RPMI7951 (cell line): ENCODE measurements around the gene GSTA4. TPM values are rescaled to one million over a fixed set of nuclear protein-coding genes. Genes with fewer than 3 reads are reported as not detected.
"Not testable (repeated sequence)": the region's sequence is repeated elsewhere in the genome, so short reads cannot be mapped to it uniquely, and the experiment has no call there.

Experiments used
- DNase-seq: peaks from one replicate; pipeline ENCODE4 v3.0.0-alpha.2; 2012; ENCODE audit warnings: low read depth
- total RNA-seq: library from RNA; depleted of rRNA; stranded (reverse); fragments of >200 nt; shearing (Covaris generic); gene quantifications from 2 replicates; pipeline ENCODE4 v1.2.3, GENCODE V29; 2014

Gene GSTA4
- total RNA-seq, 1 experiment from 2014 or later, result 18.7 TPM

DNA sequence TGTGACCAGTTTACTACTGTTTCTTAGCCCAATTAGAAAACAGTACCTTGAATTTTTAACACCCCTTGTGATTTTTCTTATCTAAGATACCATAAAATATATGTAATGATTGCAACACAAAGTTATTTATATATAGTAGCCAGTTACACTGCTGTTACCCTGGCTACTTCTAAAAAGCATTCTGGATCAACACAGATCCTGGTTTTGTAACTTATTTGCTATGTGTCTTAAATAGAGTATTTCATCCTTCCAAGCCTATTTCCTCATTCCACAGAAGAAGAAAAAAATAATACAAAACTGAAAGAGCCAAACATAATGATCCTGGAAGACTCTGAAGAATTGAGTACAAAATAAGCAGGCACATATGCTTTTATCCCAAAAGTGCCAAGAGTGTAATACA lies 19.0 kb upstream of the GSTA4 start:
- no peak for DNase-seq

DNA sequence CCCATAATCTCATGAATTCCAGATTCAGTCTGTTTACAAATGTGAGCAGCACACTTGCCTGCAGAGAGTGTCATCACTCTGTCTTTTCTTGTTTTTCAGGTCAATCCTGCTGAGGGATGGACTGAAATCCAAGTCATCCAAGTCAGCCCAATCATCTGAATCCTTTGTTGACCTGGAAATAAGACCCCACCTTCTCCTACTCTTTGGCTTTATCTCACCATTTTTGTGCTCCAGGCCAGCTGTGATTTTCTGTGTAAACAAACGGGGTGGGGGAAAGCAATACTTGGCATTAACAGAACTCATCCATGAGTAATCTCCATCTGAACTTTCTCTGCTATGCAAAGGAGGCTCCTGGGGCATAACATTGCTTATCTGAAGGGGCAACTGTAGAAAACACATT lies 16.9 kb upstream of the GSTA4 start:
- DNase-seq, result no peak

DNA sequence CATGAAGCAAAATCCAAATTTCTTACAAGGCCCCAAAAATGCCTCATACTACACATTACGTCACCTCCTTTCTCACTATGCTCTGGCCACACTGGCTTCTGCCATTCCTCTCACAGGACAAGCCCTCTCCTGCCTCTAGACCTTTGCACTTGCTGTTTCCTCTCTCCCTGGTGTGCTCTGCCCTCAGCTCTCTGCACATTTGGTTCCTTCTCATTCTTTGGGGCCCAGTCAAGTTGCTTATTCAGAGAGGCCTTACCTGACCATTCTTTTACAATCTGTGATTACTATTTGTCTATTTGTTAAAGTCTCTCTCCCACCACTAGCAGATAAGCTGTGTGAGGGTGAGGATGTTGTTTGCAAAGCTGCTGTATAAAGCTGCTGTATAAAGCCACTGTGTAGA lies 15.4 kb upstream of the GSTA4 start:
- no peak for DNase-seq

GRCh38 chr6:53009511-53009910 lies 14.4 kb upstream of the GSTA4 start:
- DNase-seq, result no peak

GRCh38 chr6:53009056-53009455 lies 14.0 kb upstream of the GSTA4 start:
- DNase-seq, result no peak

GRCh38 chr6:53008192-53008687 lies 13.2 kb upstream of the GSTA4 start:
- not testable (repeated sequence) for DNase-seq

DNA sequence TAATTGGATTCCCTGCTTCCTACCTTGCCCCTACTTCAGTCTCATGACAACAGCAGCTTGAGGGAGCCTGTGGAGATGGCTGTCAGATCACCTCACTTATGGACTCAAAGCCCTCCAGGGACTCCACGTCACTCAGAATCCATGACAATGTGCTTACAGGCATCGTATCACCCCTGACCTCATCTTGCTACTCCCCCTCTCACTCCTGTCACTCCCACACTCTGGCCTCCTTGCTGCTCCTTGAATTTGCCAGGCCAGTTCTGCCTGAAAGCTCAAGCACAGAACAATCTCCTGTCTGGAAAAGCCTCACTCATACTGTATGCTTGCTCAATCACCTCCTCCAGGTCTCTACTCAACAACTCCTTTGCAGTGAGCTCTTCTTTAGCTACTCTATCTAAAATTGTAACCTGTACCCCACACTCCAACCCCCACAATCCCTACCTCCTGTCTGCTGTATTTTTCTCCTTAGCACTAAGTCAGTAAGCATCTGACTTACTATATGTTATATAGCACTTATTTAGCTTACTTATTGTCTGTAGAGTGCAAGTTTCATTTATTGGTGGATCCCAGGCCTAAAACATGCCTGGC lies 10.7 kb upstream of the GSTA4 start:
- DNase-seq, result no peak

- DNase-seq, result no peak
Measured at GRCh38 chr6:52999456-52999855, 4.4 kb upstream of the GSTA4 start.

DNA sequence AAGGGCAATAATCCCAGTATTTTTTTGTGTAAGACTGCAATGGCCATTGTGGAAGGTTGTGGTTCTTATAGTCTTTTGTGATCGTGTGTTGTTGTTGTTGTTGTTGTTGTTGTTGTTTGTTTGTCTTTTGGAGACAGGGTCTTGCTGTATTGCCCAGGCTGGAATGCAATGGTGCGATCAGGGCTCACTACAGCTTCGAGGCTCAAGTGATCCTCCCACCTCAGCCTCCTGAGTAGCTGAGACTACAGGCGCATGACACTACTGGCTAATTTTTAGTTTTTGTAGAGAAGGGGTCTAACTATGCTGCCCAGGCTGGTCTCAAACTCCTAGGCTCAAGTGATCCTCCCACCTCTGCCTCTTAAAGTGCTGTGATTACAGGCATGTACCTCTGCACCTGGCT lies 3.5 kb upstream of the GSTA4 start:
- DNase-seq, result no peak

DNA sequence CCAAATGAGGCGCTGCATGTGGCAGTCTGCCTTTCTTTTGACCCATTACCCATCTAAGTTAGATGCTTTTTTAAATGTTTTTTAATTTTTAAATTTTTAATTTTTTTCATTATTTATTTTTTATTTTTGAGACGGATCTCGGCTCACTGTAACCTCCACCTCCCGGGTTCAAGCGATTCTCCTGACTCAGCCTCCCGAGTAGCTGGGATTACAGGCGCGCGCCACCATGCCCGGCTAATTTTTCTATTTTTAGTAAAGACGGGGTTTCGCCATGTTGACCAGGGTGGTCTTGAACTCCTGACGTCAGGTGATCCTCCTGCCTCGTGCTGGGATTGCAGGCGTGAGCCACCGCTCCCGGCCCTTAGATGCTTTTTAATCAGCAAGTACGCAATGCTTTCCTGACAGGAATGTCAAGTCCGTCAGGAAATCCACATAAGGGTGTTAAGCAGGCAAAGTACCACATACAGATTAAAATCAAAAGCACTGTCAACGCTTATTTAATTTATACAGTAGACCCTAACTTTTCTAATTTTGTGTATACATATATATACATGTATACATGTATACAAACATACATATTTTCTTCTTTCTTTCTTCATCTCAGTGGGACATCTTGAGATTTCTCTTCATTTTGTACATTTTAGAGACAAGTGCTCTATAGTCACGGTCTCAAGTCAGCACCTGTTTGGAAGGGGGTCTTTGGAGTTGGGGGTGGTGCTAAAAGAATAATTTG lies 995 bp upstream of the GSTA4 start:
- DNase-seq, result peak; percentile 88

DNA sequence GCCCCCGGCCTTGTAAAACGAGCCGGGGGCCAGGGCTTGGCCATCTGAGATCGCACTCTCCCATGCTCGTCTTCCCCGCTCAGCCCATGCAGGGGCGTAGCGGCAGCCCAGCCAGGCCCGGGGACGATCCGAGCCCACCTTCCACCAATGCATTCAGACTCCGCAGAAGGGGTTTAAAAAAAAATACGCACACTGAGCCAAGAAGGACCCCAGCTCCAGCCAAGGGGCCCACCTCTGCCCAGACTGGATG lies 320 bp downstream of the GSTA4 start:
- no peak for DNase-seq

- DNase-seq, result peak; percentile 54
Measured at GRCh38 chr6:52994031-52994838, 849 bp downstream of the GSTA4 start.

GRCh38 chr6:52992980-52993920 lies 1.8 kb downstream of the GSTA4 start:
- peak; percentile 20 for DNase-seq

GRCh38 chr6:52990342-52990741 lies 4.7 kb downstream of the GSTA4 start:
- DNase-seq, result peak; percentile 13

- DNase-seq, result no peak
Measured at GRCh38 chr6:52985228-52985627, 9.9 kb downstream of the GSTA4 start.

DNA sequence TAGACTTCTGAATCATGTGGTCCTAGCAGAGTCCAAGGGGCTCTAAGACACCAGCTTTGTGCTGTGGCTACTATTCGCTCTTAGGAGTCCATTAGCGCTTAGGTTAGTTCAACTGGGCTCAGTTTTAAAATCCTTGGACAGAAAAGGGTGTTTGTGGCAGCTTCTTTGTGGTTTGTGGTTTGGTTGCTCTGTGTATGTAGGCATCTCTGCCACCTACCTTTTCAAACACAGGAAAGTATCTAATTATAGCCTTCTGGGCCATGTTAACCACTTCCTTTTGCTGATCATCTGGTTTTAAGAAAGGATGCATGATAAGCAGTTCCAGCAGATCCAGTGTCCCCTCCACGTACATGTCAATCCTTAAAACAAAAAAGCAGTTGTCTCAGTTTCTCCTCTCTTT lies 10.8 kb downstream of the GSTA4 start:
- peak; percentile 85 for DNase-seq

DNA sequence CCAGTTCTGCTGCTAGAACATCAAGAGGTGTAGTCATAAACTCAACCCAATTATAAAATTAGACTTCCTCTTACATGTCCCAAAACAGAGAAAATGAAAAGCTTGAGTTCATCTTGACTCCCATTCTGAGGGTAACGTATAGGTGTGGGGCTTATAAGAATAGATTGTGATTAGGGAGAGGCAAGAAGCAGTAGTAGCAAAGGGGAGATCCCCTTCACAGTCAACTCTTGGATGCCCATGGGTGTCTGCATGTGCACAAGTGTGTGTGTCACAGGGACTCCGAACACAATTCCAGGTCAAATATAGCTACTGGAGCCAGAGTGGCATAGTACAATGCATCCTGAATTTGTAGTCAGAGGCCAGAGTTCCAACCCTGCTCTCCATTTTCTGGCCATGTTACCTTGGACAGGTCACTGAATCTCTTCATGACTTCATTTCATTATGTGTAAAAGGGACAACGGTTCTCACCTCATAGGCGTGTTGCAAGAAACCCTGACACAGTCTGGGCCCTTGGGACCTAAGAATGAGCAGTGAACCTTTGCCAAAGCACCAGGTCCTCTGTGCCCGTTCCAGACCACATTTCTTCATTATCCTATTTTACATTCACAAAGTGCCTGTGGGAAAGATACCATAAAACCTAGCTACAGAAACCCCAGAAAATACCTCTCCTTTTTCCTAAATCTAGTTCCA lies 11.8 kb downstream of the GSTA4 start:
- no peak for DNase-seq

DNA sequence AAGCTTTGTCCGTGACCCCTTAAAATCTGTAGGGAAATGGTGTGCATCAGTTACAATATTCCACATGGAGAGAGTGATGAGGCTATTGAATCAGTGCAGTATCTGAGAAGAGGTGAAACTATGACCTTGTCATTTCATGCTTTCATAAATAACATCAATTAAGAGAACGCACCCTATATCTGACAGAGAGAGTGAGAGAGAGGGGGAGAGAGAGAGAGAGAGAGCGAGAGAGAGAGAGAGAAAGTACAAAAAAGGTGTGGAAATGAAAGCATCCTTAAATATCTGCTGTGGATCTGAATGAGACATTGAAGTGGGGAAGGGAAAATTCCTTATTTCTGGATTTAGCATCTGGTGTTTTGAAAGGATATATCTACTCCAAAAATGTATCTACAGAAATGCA lies 12.4 kb downstream of the GSTA4 start:
- no peak for DNase-seq

- no peak for DNase-seq
Measured at GRCh38 chr6:52981222-52981900, 13.7 kb downstream of the GSTA4 start.

DNA sequence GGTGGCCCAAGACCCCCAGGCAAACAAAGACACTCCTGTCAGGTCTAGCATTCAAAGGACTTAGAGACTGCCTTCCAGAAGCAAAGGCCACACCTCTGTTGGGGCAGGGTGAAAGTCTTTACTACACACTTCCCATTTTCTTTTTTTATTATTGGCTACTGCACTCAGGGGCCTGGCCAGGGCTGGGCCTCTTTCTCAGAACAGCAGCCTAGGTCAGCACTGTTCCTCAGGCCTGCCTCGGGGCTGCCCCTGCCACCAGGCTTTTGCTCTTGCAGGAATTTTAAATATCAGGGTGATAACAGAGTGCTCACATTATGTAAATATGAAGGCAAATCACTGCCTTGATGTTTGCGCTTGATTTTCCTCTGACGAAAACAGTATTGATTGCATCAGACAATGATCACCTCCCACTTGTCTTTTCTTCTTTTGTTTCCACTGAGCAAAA lies 18.5 kb downstream of the GSTA4 start:
- DNase-seq, result no peak

DNA sequence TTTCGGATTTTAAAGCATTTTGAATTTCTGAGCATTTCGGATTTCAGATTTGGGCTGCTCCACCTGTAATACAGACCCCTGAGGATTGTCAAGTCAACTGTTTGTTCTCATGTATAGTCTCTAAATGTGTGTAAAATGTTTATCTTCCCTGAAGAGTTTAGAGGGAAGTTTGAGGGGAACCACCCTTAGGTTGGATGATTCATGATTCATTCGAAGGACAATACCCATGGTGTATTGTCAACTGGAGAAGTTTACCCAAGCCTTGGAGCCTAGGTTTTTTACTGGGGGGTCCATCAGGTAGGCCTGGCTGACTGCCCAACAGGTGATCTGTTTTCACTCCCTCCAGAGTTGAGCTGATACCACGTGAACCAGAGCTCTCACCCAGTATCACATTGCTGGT lies 18.9 kb downstream of the GSTA4 start:
- no peak for DNase-seq
